HG02840 (cell line): ENCODE data around the gene NEDD4L.
"Not testable (repeated sequence)": the region's sequence is repeated elsewhere in the genome, so short reads cannot be mapped to it uniquely, and the experiment has no call there.

ENCODE experiments used
- ATAC-seq: cut with Tn5 transposase; IDR thresholded peaks from one replicate; pipeline ENCODE4 v1.9.1; 2021; ENCODE audit warnings: mild to moderate bottlenecking, moderate library complexity, moderate number of reproducible peaks; ENCODE audit not compliant: unreplicated experiment, low FRiP score

The NEDD4L gene

DNA sequence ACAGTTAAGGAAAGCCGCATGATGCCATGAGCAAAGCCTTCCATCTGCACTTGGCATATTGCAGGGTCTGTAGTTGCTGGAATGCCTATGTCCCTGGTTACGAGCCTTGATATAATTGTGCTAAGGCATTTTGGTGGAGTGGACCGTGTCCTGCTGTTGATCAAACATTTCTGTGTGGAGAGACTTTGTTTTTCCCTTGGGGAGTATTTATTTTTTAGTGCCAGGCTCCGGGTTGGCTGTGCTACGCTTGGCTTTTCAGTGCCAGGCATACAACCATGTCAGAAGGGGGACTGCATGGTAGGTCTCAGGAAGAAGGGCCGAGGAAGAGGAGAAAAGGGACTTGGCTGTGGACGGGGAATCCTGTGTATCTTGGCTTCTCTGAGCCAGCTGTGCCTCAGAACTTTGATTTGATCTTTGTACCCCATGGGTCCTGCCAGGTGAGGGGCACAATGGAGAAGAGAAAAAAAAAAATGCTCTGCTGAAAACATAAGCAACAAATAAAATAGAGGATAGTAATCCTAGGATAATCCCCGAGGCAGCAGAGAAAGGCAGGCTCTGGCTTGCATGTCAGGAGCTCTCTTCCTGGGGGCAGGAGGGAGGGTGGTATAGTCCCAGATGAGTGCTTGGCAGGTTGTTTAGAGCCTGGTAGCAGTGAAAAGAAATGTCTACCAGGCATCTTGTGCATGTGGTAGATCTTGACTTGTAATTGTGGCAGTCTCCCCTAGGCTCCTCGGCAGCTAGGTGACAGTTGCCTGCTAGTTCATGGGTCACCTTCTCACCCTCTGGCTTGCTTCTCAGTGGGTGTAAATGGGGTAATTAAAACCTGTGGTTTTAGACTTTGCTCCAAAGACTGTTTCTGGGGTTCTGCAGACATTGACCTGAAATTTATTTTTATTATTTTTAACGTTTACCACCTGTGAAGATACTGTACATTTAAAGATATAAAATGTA lies 233.0 kb downstream of the NEDD4L start:
- no peak for ATAC-seq

GRCh38 chr18:58279504-58280175 lies 235.6 kb downstream of the NEDD4L start:
- no peak for ATAC-seq

DNA sequence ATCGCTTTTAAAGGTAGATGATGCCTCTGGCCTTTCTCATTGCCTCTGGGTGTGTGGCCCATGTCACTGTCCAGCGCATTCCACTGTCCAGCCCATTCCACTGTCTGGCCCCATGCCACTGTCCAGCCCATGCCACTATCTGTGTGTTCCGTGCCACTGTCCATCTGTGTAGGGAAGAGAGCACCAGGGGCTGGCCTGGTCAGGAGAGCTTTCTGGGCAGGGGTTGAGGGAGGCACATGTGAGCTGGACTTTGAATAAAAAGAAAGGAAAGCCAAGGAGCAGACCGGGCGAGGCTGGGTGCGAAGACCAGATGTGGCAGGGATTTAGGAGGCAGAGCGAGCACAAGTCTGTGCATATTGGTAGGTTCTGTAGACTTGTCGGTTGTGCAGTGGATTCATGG lies 236.2 kb downstream of the NEDD4L start:
- no peak for ATAC-seq

- ATAC-seq: not testable (repeated sequence)
These were observed 238.8 kb downstream of the NEDD4L start for GRCh38 chr18:58282872-58283271.

DNA sequence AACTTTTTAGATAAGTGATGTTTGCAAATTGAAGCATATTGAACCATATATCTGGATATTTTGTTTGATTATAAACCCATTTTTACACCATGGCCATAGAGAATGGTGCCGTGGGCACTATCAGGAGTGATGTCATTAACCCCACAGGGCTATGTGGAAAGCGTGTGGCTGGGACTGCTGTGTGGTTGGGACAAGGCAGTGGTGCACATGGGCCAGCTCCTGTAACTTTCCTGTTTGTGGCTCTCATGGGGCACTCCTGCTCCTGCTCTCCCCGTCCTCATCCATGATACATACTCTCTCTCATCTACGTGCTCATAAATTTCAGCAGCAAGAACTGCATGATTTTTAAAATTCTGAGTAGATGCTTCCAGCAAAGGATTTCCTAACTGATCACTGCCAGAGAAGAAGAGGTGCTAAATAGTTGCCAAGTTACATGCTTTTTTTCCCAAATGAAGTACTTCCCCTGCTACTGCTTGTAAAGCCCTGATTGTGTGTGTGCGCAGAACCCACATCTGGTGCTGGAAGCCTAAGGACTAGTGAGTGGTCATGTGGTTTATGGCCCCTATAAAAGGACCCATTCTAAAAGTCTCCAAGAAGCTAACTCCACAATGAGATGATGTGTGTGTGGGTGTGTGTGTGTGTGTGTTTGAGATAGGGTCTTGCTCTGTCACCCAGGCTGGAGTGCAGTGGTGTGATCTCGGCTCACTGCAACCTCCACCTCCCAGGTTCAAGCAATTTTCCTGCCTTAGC lies 240.8 kb downstream of the NEDD4L start:
- ATAC-seq: no peak

DNA sequence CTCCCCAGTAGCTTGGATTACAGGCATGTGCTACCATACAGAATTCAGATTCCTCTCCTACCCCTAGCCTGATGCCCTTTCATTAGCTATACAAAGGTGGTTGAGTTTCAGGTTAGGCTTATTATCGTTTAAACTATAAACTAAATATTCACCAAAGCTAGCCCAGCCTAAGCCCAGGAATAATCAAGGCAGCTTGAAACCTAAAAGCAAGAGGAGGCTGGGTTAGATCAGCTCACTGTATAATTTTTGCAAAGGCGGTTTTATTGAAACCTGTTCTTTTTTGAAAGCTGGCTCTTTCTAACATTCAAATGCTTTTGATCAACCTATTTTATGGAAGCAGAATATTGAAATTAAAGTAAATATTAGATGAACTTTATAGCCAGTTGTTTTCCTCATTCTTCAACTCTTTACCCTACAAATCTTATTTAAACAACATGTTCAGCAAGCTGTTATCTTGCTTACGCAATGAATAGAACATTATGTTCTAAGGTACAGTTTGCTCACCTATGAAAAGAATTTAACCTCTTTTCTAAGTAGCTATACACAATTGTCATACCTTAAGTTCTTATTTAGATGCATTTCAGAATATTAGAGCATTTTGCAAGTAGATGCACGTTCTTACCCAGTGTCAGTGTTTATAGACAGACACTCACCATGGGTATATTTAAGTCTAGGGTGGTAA lies 241.6 kb downstream of the NEDD4L start:
- ATAC-seq: no peak

GRCh38 chr18:58286632-58287352 lies 242.8 kb downstream of the NEDD4L start:
- no peak for ATAC-seq

DNA sequence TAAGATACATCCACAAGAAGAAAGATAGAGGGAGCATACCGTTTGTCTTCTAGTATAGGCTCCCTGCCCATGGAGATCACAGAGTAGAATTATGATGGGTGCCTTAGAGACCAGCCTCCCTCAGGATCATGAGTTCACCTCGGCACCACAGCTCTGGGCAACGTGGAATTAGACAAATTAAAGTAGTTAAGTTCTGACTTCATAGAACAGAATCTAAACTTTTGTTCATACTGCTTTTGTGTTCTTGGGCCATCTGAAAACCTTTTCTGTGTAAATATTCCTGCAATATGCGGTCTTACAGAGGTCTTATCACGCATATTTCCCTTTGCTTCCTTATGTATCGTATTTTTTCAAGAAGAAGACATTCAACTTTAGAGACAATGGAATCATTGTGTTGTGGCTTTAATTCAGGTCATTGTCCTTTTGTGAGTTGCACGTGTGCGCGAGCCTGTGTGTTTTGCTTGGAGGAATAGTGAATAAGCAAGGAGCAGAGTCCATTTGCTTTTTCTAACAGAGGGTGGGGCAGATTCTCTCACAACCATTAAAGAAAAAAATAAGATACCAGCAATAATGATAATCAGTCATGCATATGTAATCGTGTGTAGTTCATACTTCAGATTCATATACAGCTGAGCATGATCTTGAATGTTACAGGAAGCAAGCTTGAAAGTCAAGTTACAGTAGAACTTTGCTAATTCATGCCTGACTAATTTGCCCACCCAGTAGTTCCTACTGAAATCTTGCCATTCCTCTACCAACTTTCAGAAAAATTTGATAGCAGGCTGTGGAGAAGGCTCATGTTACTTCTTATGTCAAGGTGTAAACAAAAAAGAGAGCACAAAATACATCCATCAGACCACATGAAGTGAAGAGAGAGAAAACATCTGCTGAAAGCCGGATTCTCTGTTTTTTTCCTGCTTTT lies 243.6 kb downstream of the NEDD4L start:
- no peak for ATAC-seq

GRCh38 chr18:58288921-58289797 lies 245.1 kb downstream of the NEDD4L start:
- ATAC-seq: peak; percentile 67

GRCh38 chr18:58290116-58290695 lies 246.2 kb downstream of the NEDD4L start:
- no peak for ATAC-seq

DNA sequence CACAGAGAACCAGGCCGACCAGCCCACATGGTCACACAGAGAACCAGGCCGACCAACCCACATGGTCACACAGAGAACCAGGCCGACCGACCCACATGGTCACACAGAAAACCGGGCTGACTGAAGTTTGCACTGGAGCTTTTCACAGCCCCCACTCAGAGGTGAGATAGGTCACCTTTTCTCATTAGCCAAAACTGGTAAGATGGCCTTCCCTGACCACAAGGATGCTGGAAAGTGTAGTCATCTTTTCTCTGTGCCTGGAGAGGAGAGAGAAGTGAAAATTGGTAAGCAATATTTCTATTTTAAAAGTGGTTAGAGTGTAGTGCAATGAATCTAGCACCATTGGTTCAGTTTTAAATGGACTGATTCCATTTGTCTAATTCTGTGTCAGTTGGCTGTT lies 247.1 kb downstream of the NEDD4L start:
- no peak for ATAC-seq

DNA sequence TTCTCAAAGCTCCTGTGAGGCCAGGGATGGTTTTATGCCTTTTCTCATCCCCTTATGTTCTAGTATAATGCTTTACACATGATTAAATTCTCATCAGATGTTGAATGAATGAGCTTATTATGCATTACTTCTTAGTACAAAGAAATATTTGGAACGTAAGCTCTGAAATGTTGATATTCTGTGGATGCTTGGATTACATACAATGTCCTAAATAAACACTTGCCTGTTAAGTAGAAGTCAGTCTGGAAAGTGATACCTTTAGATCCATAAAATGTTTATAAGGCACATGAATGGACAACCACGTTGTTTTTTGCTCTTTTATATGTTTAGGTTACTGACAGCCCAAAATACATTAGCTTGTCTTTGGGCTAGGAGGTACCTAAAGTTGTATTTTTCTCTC lies 248.6 kb downstream of the NEDD4L start:
- ATAC-seq: no peak

DNA sequence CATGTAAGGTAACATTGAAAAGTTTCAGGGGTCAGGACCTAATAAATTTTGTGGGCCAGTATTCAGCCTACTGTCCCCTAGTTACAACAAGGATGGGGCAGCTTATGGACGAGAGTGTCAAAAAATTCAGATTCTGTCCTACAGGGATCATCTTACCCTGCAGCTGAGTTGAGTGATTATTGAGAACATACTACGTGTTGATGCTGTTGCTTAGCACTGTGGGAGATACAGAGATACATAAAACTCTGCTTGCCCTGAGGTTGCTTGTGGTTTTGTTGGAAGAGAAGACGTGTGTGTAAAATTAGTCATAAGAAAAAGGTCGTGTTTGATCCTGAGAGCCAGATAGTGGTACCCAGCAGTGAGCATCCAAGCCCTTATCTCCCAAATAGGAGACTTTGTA lies 253.2 kb downstream of the NEDD4L start:
- no peak for ATAC-seq

DNA sequence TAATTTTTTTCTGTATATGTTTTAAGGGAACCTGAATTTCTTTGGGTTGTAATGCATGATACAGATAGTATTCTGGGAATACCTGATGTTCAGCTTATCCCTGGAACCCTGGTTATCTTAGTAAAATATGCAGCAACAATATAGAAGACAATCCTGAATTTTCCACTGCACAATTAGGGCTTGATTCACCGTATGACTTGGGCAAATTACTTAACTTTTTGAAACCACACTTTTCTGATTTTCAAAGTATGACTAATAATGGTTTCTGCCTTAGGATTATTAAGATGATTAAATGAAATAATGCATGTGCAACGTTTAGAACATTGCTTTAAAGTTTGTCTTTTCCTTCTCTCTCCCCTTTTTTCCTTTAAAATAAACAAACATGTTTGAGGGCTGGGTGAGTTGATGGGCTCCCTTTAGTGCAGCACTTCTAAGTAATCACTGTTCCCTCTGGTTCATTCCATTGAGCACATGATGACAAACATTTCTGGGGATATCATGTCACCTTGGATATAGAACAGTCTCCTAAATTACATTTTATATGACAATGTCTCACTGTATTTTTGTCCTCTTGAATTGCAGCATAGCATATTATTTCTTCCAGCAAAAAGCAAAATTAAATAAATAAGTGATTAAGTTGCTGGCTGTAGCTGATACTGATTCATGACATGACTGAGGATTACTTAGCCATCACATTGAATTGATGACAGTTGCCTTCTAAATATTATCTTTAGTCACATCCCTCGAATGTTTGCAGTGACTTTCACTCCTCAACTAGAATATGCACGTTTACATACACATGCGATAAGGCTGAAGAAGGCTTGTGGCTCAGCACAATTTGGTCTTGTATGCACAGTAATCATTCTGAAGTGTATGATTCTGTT lies 254.5 kb downstream of the NEDD4L start:
- no peak for ATAC-seq

- ATAC-seq: no peak
These were observed 255.1 kb downstream of the NEDD4L start for GRCh38 chr18:58299135-58299473.

GRCh38 chr18:58299936-58300335 lies 255.9 kb downstream of the NEDD4L start:
- no peak for ATAC-seq

GRCh38 chr18:58300867-58301266 lies 256.8 kb downstream of the NEDD4L start:
- ATAC-seq: no peak
